Measurements from ENCODE around the gene HSPB7. TPM values are rescaled to one million over a fixed set of nuclear protein-coding genes. Genes with fewer than 3 reads are reported as not detected.

HSPB7 gene
- total and polyA plus RNA-seq, 2 of the 8 experiments (the other 6 are each of a cell fraction or from before 2014, with no cell fraction given): not detected

DNA sequence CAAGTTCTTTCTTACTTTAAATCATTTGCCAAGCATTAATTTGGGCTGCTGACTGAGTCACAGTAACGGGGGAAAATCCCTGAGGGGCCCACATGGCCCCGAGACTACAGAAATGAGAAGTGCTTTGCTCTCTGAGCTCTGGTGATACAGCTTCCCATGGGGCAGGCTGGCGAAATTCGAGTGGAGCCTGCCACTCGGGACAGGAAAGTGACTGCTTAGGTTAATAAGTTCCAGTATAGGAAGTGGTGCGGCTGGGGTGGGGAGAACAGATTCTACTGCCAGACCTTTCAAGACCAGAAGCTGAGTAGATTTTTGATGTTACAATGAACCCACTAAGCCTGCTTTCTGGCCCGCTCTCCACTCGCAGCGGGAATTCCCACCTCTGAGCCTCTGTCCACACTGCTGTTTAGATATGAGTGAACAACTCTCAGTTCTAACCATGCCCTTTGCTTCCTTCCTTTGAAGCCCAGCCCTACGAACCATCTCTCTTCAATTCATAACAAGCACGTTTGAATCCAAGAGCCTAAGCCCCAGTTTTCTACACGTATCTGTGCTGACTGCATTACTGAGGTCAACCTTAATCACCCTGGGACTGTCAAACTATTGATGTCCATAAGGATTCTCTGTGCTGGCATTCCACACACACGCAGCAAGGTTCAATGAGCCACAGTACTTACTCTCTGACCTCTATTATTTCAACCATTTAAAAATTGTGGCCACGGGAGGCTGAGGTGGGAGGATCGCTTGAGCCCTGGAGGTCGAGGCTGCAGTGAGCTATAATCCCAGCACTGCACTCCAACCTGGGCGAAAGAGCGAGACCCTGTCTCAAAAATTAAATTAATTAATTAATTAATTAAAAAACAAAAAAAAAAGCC lies 51.5 kb downstream of the HSPB7 start:
- peaks cover 0 to 14% (median 4%) of the 10 kb centered on the region in 4 experiments; a peak in 5 of 8 replicates for H3K36me3 ChIP-seq (ENCODE audit: control insufficient read depth in 2 of 4, insufficient read depth in 4 of 4, low read length in 3 of 4)
- WGBS, 2 experiments (ENCODE audit: extremely low coverage in 1 of 2, insufficient coverage in 1 of 2, insufficient read length in 1 of 2, insufficient replicate concordance in 2 of 2, low coverage in 1 of 2, low lambda C conversion rate in 2 of 2, missing lambda C conversion rate in 1 of 2): 87% methylated on average over 18 of the region's 18 CpGs; no CpG with 5 or more reads in 1 of the 2 experiments
- no peak overlapping the region for H3K4me2 ChIP-seq (ENCODE audit: insufficient read depth in 1 of 2, low read depth in 2 of 2, low read length in 2 of 2)
- no peak for DNase-seq (ENCODE audit: low read depth in 1 of 2, low spot score in 2 of 2)
- H3K18ac ChIP-seq (ENCODE audit: extremely low read depth, low read length): no peak overlapping the region
- H3K79me1 ChIP-seq (ENCODE audit: low read depth, low read length): peaks cover 2% of the 10 kb centered on the region
- no peak overlapping the region for H2AK5ac ChIP-seq (ENCODE audit: low read depth, low read length)
- H3K56ac ChIP-seq (replicated peaks; ENCODE audit: insufficient read length, low read depth, low read length): no peak overlapping the region
- H4K91ac ChIP-seq (replicated peaks; ENCODE audit: insufficient read length, low read length): no peak overlapping the region
- CTCF ChIA-PET (ENCODE audit: partially characterized antibody): interaction anchor here (1.3 kb wide), 1 partner anchor 8 kb away, joined by 3 read pairs; no protein-coding TSS in a partner anchor
- FAIRE-seq: no peak
- no peak overlapping the region for H2BK12ac ChIP-seq (ENCODE audit: low read depth, low read length)
- H3K14ac ChIP-seq (ENCODE audit: insufficient read length): no peak overlapping the region
- peaks cover 0 to 3% (median 0%) of the 10 kb centered on the region in 4 experiments; a peak in 2 of 7 replicates for H3K4me1 ChIP-seq (replicated peaks in 1 of 4; ENCODE audit: control insufficient read depth in 3 of 4, insufficient read depth in 4 of 4, low read length in 3 of 4)
- H2BK5ac ChIP-seq (ENCODE audit: low read depth, low read length): no peak overlapping the region
- H3K4ac ChIP-seq (replicated peaks; ENCODE audit: insufficient read length, low read depth, low read length): no peak overlapping the region
- H3K23me2 ChIP-seq (ENCODE audit: low read depth, low read length): no peaks in the 10 kb centered on the region; the same call in 1 of the 2 replicates
- no peak overlapping the region for H4K5ac ChIP-seq (ENCODE audit: insufficient read length, low read depth, low read length)
- POLR2A ChIA-PET (ENCODE audit: partially characterized antibody): interaction anchor here (0.7 kb wide), 1 partner anchor 18 kb away, joined by 5 read pairs; no protein-coding TSS in a partner anchor
- no peaks in the 10 kb centered on the region for H3K27me3 ChIP-seq (replicated peaks in 1 of 4; ENCODE audit: control insufficient read depth in 3 of 4, extremely low read depth in 1 of 4, insufficient read depth in 3 of 4, low read length in 3 of 4)
- H3K23ac ChIP-seq (ENCODE audit: insufficient read length): no peak overlapping the region
- H2BK15ac ChIP-seq (ENCODE audit: low read length): no peak overlapping the region
- peaks cover 0 to 10% of the 10 kb centered on the region in 2 experiments for H4K20me1 ChIP-seq (replicated peaks in 1 of 2; ENCODE audit: control insufficient read depth in 1 of 2, insufficient read depth in 2 of 2, low read length in 2 of 2)
- no peak overlapping the region for H3K9ac ChIP-seq (replicated peaks in 1 of 4; ENCODE audit: extremely low read depth in 1 of 4, low read depth in 3 of 4, low read length in 3 of 4)
- peaks cover 12 to 13% of the 10 kb centered on the region in 2 experiments for H3K9me3 ChIP-seq (ENCODE audit: insufficient read depth in 2 of 2, low read depth in 1 of 2, low read length in 1 of 2)
- no peak overlapping the region for H2BK120ac ChIP-seq (replicated peaks; ENCODE audit: low read depth, low read length)
- H3K27ac ChIP-seq (ENCODE audit: low read depth, low read length): no peak overlapping the region
- no peak overlapping the region for H2AFZ ChIP-seq (ENCODE audit: low read length)
- H4K8ac ChIP-seq (ENCODE audit: extremely low read depth, insufficient read depth, low read length): no peak overlapping the region
- peaks cover 0 to 3% of the 10 kb centered on the region in 2 experiments; a peak in 1 of 4 replicates for H3K79me2 ChIP-seq (ENCODE audit: control insufficient read depth in 1 of 2, insufficient read depth in 2 of 2, low read length in 2 of 2)
- H3K4me3 ChIP-seq (ENCODE audit: extremely low read depth in 1 of 4, insufficient read depth in 2 of 4, low read depth in 3 of 4, low read length in 4 of 4): no peak overlapping the region
- H2BK20ac ChIP-seq (ENCODE audit: low read length): no peak overlapping the region
- TF ChIP-seq EGR1 (IDR thresholded peaks at IDR 0.05; ENCODE audit: borderline replicate concordance, low read depth, low read length) (no peak), RFX5 (IDR thresholded peaks at IDR 0.05; ENCODE audit: borderline replicate concordance, low read depth, low read length) (no peak), KDM5A (IDR thresholded peaks at IDR 0.05; ENCODE audit: low read length) (no peak), GTF2F1 (IDR thresholded peaks at IDR 0.05; ENCODE audit: borderline replicate concordance, low read depth, low read length) (no peak), CTBP2 (IDR thresholded peaks at IDR 0.05; ENCODE audit: borderline replicate concordance, insufficient read depth, insufficient read length, low read length) (no peak), TAF7 (optimal IDR thresholded peaks at IDR 0.05; ENCODE audit: borderline replicate concordance, low read depth, low read length) (no peak), CHD1 (IDR thresholded peaks at IDR 0.05; ENCODE audit: low read depth, low read length) (no peak), TEAD4 (IDR thresholded peaks at IDR 0.05; ENCODE audit: low read depth, low read length) (no peak), CBX8 (IDR thresholded peaks at IDR 0.05; ENCODE audit: borderline replicate concordance, low read depth, low read length) (no peak), TCF12 (IDR thresholded peaks at IDR 0.05; ENCODE audit: low read depth, low read length) (no peak)
- TF ChIP-seq, protein P1, sequence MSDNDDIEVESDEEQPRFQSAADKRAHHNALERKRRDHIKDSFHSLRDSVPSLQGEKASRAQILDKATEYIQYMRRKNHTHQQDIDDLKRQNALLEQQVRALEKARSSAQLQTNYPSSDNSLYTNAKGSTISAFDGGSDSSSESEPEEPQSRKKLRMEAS (IDR thresholded peaks at IDR 0.05): no peak
